DMS53 (cell line): ENCODE measurements around the gene INO80C.

ENCODE experiments used
- DNase-seq: peaks from one replicate; lab custom pipeline; 2025; lab: John Stamatoyannopoulos, UW

INO80C gene

DNA sequence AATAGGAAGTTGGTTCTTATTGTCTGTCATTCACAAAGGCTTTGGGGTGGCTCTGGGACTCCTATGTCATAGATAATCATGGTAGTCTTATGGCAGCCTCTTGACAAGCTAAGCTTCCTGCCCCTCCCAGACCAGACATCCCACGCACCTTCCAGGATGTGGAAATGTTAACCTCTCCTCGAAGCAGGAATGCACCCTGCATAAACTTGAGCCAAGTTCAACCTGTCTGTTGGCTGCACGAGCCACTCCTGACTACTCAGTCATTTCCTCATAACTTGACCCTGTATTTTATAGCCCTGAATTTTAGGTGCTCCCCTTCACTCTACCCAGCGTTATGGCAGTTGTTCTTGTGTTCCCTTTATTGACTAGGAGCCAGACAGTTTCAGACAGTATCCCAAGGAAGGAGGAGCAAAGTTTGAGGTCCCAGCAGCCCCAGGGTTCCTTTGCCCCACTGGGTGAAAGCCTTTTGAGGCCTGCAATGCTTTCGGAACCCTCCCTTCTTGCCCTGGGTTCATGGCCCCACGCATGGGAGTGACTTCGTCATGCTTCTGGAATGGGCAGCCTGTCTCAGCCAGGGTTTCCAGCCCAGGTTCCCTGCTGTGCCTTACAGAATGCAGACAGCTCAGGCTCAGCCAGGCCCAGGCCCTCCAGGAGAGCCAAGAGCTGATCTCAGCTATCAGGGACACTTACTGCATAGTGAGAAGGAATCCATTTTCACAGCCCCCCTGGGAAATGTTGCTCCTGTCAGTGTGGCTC lies 15.6 kb upstream of the INO80C start:
- DNase-seq, result no peak

DNA sequence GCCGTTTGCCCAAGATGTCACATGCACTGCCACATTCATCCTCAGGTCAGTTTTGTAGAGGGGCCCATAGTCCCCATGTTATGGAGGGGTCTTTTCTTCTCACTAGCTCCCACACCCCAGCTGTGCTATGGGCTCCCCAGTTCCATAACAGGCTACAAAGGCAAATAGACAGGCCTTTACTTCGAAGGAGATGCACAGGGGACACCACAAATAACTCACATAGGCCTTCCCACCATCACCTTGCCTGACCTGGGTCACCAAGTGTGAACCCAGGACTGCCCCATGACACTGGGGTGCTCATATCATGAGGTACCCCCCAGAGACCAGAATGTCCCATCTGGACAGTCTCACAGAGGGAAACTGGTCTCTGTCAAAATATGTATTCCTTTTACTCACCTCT lies 15.0 kb upstream of the INO80C start:
- no peak for DNase-seq

- no peak for DNase-seq
These were observed 14.1 kb upstream of the INO80C start for GRCh38 chr18:35511833-35512232.

- no peak for DNase-seq
These were observed 13.7 kb upstream of the INO80C start for GRCh38 chr18:35511428-35511827.

DNA sequence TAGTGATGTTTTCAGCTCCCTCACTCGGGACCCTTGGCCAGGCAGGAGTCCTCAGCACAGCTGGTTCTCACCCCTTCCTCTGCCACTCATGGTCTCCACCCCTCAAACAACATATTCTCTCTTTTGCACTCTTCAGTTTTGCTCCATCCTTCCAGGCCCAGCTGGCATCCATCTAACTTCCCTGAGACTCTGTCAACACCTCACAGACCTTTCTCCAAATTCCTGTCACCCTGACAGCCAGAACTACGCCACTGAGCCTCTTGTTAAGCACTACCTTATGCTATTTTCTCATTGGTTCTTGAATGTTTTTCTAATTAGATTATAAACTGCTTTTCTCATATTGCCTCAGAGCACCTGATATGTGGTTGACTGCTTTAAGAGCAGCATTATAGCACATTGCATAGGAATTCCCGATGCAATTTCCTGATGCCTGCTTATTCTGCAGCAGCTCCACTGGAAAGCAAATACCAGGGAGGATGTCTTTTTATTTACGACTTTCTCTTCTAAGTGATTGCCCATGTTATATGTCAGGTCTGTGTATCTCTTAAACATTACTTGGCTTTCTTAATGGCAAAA lies 12.4 kb upstream of the INO80C start:
- no peak for DNase-seq

GRCh38 chr18:35508746-35509338 lies 11.1 kb upstream of the INO80C start:
- no peak for DNase-seq

GRCh38 chr18:35508030-35508429 lies 10.3 kb upstream of the INO80C start:
- no peak for DNase-seq

- no peak for DNase-seq
These were observed 9.9 kb upstream of the INO80C start for GRCh38 chr18:35507623-35508022.

- no peak for DNase-seq
These were observed 9.4 kb upstream of the INO80C start for GRCh38 chr18:35507192-35507591.

DNA sequence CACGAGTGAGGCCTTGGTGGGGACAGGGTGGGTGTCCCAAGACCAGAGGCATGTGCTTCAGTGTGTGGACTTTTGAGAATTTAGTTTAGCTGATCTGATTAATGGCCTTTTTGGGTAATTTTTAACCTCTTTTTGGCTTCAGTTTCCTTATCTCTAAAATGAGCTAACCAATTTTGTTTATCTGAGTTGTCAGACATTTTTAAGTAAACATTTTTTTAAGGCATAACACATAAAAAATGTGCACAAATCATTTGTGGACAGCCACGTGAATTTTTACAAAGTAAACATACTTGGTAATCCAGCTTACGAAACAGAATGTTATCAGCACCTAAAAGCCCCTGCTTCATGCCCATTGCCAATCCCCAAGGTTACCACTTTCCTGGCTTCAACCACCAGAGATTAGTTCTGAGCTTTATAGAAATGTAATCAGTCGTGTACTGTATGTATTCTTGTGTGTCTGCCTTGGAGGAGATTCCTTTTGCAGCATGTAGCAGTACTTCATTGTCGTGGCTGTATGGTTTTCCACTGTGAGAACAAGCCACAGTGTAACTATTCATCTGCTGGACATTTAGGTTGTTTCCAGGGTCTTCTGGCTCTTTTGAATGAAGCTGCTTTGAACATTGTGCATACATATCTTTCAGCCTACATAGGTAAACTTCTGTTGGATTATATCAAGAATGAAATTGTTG lies 8.4 kb upstream of the INO80C start:
- DNase-seq, result no peak

GRCh38 chr18:35504996-35505395 lies 7.2 kb upstream of the INO80C start:
- no peak for DNase-seq

DNA sequence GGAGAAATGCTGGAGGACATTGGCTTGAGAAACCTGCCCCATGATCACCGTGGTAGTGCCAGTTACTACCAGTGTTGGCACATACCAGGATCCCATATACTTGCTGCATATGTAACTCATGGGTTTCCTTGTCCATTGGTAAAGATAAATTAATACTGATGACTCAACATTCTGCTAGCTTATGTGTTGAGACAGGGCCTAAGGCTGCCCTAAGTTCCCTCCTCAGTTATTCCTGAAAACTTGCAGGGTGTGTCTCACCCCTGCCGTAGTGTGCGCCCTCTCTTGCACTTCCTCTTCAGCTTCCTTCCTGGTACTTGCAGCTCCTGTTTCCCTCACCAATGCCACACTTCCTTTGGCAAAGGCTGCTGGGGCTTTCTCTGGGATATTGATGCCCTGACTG lies 4.3 kb upstream of the INO80C start:
- DNase-seq, result no peak

DNA sequence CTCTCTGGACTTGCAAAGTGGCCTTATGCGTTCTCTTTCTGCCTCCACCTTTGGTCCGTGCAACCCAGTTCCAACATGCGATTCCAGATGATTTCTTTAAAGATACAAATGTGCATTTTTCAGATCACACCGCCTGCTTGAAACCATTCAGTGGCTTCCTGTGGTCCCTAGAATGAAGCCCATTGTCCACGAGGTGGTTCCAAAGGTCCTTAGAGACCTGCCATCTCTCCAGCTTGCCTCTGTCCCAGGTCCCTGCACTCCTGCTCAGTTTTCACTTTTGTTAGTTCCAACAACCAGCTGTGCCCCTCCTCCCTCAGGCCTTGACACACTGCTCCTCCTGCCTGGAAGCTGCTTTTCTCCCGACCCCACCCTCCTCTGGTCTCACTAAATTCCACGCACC lies 3.6 kb upstream of the INO80C start:
- no peak for DNase-seq

DNA sequence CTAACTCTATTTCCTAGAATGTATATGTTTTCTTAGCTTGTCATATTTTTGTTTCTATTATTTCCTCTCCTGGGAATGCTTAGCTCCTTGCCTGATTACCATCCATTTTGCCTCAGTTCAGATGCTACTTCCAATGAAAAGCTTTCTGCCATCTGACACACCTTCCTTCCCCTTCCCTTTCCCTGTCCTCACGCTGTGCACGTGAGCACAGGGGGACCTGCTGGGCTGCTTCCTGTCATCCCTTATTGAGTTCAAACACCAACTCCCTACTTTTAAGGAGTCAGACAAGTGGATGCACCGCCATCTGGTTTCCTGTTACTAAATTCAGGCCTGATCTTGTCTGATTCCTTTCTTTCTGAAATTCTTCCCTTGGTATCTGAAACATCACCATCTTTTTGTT lies 2.4 kb upstream of the INO80C start:
- DNase-seq, result no peak

- DNase-seq, result peak; percentile 74
These were observed 762 bp downstream of the INO80C start for GRCh38 chr18:35497027-35497369.

DNA sequence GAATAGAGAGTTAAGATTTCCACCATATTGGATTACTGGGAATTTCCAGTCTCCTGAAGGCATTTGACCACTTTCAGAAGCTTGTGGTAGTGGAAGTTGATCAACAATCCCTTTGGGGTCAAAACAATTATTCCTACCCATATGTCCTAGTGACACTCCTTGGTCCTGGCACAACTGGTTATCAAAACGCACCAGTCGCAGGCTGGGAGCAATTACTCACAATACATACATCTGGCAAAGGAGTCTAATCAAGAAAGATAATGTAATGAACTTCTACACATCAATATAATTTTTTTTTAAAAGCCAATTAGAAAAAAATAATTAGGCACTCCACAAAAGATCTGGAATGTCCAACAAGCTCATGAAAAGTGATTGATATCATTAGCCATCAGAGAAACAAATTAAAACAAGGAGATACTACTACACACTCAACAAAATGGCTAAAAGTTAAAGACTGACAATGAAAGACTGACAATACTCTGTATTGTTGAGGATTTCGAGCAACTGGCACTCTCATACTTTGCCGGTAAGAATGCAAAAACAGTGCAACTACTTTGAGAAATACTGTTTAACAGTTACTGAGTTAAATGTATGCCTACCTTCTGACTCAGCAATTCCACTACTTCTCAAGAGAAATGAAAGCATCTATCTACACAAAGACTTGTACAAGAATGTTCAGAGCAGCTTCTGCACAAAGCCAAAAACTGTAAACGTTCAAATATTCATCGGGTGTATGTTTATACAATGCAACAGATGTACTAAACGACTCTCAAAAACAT lies 2.0 kb downstream of the INO80C start:
- no peak for DNase-seq

GRCh38 chr18:35494251-35495220 lies 3.2 kb downstream of the INO80C start:
- no peak for DNase-seq

- DNase-seq, result no peak
These were observed 6.1 kb downstream of the INO80C start for GRCh38 chr18:35491700-35492077.

DNA sequence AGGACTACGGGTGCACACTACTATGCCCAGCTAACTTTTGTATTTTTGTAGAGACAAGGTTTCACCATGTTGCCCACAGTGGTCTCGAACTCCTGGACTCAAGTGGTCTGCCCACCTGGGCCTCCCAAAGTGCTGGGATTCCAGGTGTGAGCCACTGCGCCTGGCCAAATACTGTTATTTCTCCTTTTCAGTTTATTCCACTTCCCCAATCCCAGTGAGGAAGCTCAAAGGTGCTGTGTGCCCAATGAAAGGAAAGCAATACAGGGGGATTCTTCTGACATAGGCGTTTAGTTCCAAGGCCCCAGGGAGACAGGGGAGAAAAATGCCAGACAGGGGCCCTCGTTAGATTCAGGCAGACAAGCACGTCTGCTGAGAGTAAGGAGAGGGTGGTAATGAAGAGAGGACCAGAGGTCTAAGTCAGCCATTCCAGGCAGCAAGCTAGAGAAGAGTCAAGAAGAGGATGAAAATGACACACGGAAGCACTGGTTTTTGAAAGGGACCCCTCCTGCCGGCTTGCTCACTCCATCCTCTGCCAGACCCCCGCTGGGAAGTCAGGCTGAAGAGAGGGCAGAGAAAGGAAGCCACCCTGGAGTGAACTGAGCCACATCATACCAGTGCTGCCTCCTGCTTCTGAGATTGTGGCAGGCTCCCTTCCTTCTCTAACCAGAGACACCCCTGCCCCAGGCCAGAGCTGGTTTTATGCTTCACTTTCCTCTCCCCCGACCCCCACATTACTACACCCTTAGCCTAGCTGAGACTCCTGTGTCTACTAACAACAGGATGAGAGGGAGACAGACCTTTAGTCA lies 6.7 kb downstream of the INO80C start:
- no peak for DNase-seq

GRCh38 chr18:35489913-35490490 lies 7.8 kb downstream of the INO80C start:
- DNase-seq, result no peak
